ENCODE data around the gene VRK3.
"Not testable (repeated sequence)": the region's sequence is repeated elsewhere in the genome, so short reads cannot be mapped to it uniquely, and the experiment has no call there.

VRK3 gene

GRCh38 chr19:50051964-50052363 lies 26.8 kb upstream of the VRK3 start:
- TF ChIP-seq POLR2AphosphoS5 (IDR thresholded peaks at IDR 0.05; ENCODE audit: borderline replicate concordance, low read depth, low read length) (no peak), FOXP2 (optimal IDR thresholded peaks at IDR 0.05; ENCODE audit: control extremely low read depth, extremely low read length, insufficient read depth) (no peak), EZH2 (IDR thresholded peaks at IDR 0.05) (no peak)
- H3K9me3 ChIP-seq (ENCODE audit: low read depth, low read length): peaks cover 9% of the 10 kb centered on the region; the same call in 1 of the 2 replicates
- no peak for DNase-seq (ENCODE audit: low read depth, low spot score)
- no peak overlapping the region for H3K27ac ChIP-seq
- peaks cover 13% of the 10 kb centered on the region for H3K36me3 ChIP-seq (ENCODE audit: insufficient read depth, low read length)
- no peak overlapping the region for H3K9ac ChIP-seq (ENCODE audit: insufficient read length)
- H3K4me3 ChIP-seq: no peak overlapping the region

DNA sequence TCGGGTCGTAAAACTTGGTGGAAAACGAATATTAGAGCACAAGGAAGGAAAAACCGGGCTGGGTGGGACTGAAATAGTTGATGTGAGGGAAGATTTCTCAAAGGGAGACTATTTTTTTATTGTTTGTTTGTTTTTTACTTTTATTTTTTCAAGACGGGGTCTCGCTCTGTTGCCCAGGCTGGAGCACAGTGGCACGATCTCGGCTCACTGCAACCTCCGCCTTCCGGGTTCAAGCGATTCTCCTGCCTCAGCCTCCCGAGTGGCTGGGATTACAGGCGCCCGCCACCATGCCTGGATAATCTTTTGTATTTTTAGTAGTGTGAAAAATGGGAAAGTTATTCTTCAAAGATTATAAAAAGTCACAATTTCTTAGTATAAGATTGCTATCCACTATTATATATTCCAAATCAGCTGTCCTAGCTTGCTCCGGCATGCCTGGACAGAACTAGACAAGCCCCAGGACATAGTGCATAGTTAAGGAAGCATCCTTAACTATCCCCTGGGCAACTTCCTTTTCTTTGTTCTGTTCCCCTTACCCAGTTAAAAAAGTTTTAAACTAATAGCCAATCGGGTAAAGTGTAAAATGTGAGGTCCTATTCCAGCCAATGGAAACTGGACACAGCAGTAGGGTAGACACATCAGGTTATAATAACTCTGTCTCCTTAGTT lies 26.2 kb upstream of the VRK3 start:
- not testable (repeated sequence) for H3K9ac ChIP-seq (ENCODE audit: insufficient read length); DNase-seq (ENCODE audit: low read depth, low spot score); H3K27ac ChIP-seq
- peak overlapping the region; percentile 72 for H3K4me3 ChIP-seq
- H3K36me3 ChIP-seq (ENCODE audit: insufficient read depth, low read length): peaks cover 19% of the 10 kb centered on the region
- peaks cover 14% of the 10 kb centered on the region for H3K9me3 ChIP-seq (ENCODE audit: low read depth, low read length)

GRCh38 chr19:50050406-50051227 lies 25.4 kb upstream of the VRK3 start:
- TF ChIP-seq POLR2AphosphoS5 (IDR thresholded peaks at IDR 0.05; ENCODE audit: borderline replicate concordance, low read depth, low read length): no peak
- no peak for TF ChIP-seq FOXP2 (optimal IDR thresholded peaks at IDR 0.05; ENCODE audit: control extremely low read depth, extremely low read length, insufficient read depth)
- no peak for TF ChIP-seq EZH2 (IDR thresholded peaks at IDR 0.05)
- no peak overlapping the region for H3K9ac ChIP-seq (ENCODE audit: insufficient read length)
- no peak overlapping the region for H3K27ac ChIP-seq
- peaks cover 22% of the 10 kb centered on the region for H3K9me3 ChIP-seq (ENCODE audit: low read depth, low read length)
- peaks cover 26% of the 10 kb centered on the region for H3K36me3 ChIP-seq (ENCODE audit: insufficient read depth, low read length)
- peak overlapping the region; percentile 72 for H3K4me3 ChIP-seq
- DNase-seq (ENCODE audit: low read depth, low spot score): no peak

DNA sequence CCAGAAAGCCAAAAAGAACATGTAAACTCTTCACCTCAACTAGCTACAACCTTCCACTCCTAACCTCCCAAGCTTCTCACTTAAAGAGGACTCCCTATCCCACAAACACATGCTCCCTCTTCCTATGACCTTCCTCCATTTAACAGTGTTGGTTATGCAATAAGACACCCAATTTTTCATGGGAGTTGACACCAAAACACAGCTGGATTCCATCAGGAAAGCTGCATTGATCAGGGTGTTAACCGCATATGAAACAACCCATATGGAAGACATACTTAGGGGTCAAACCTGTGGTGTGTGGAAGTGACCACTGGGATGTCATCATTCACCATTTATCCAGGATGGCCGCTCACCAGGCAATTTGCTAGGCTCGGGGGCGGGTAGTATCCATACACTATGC lies 22.5 kb upstream of the VRK3 start:
- no peak for TF ChIP-seq POLR2AphosphoS5 (IDR thresholded peaks at IDR 0.05; ENCODE audit: borderline replicate concordance, low read depth, low read length)
- no peak for TF ChIP-seq FOXP2 (optimal IDR thresholded peaks at IDR 0.05; ENCODE audit: control extremely low read depth, extremely low read length, insufficient read depth)
- TF ChIP-seq EZH2 (IDR thresholded peaks at IDR 0.05): no peak
- peaks cover 54% of the 10 kb centered on the region for H3K36me3 ChIP-seq (ENCODE audit: insufficient read depth, low read length)
- no peak overlapping the region for H3K27ac ChIP-seq
- no peak for DNase-seq (ENCODE audit: low read depth, low spot score)
- no peak overlapping the region for H3K4me3 ChIP-seq
- H3K9ac ChIP-seq (ENCODE audit: insufficient read length): no peak overlapping the region
- peaks cover 43% of the 10 kb centered on the region for H3K9me3 ChIP-seq (ENCODE audit: low read depth, low read length)

GRCh38 chr19:50046649-50047503 lies 21.7 kb upstream of the VRK3 start:
- DNase-seq (ENCODE audit: low read depth, low spot score): no peak
- Histone ChIP-seq H3K27ac (no peak overlapping the region), H3K9me3 (ENCODE audit: low read depth, low read length) (peaks cover 46% of the 10 kb centered on the region), H3K36me3 (ENCODE audit: insufficient read depth, low read length) (peaks cover 62% of the 10 kb centered on the region), H3K9ac (ENCODE audit: insufficient read length) (no peak overlapping the region), H3K4me3 (no peak overlapping the region)
- TF ChIP-seq POLR2AphosphoS5 (IDR thresholded peaks at IDR 0.05; ENCODE audit: borderline replicate concordance, low read depth, low read length): no peak
- TF ChIP-seq FOXP2 (optimal IDR thresholded peaks at IDR 0.05; ENCODE audit: control extremely low read depth, extremely low read length, insufficient read depth): no peak
- TF ChIP-seq EZH2 (IDR thresholded peaks at IDR 0.05): no peak

- no peak for DNase-seq (ENCODE audit: low read depth, low spot score)
- Histone ChIP-seq H3K4me3 (no peak overlapping the region), H3K9me3 (ENCODE audit: low read depth, low read length) (peaks cover 46% of the 10 kb centered on the region), H3K27ac (no peak overlapping the region), H3K9ac (ENCODE audit: insufficient read length) (no peak overlapping the region), H3K36me3 (ENCODE audit: insufficient read depth, low read length) (peaks cover 82% of the 10 kb centered on the region)
- TF ChIP-seq POLR2AphosphoS5 (IDR thresholded peaks at IDR 0.05; ENCODE audit: borderline replicate concordance, low read depth, low read length) (no peak), EZH2 (IDR thresholded peaks at IDR 0.05) (no peak), FOXP2 (optimal IDR thresholded peaks at IDR 0.05; ENCODE audit: control extremely low read depth, extremely low read length, insufficient read depth) (no peak)
Measured at GRCh38 chr19:50044922-50045321, 19.8 kb upstream of the VRK3 start.

- H3K4me3 ChIP-seq: no peak overlapping the region
- H3K27ac ChIP-seq: no peak overlapping the region
- H3K36me3 ChIP-seq (ENCODE audit: insufficient read depth, low read length): peaks cover 91% of the 10 kb centered on the region
- TF ChIP-seq POLR2AphosphoS5 (IDR thresholded peaks at IDR 0.05; ENCODE audit: borderline replicate concordance, low read depth, low read length) (no peak), FOXP2 (optimal IDR thresholded peaks at IDR 0.05; ENCODE audit: control extremely low read depth, extremely low read length, insufficient read depth) (no peak), EZH2 (IDR thresholded peaks at IDR 0.05) (no peak)
- no peak overlapping the region for H3K9ac ChIP-seq (ENCODE audit: insufficient read length)
- no peak for DNase-seq (ENCODE audit: low read depth, low spot score)
- peaks cover 46% of the 10 kb centered on the region for H3K9me3 ChIP-seq (ENCODE audit: low read depth, low read length)
Measured at GRCh38 chr19:50043967-50044366, 18.8 kb upstream of the VRK3 start.
